Measurements from ENCODE around the gene SLC17A3.

The SLC17A3 gene

GRCh38 chr6:25889877-25890853 is 16.1 kb upstream of the SLC17A3 start:
- peak in 1 of 2 experiments; percentile 7 for DNase-seq (ENCODE audit: low read depth in 2 of 2)

DNA sequence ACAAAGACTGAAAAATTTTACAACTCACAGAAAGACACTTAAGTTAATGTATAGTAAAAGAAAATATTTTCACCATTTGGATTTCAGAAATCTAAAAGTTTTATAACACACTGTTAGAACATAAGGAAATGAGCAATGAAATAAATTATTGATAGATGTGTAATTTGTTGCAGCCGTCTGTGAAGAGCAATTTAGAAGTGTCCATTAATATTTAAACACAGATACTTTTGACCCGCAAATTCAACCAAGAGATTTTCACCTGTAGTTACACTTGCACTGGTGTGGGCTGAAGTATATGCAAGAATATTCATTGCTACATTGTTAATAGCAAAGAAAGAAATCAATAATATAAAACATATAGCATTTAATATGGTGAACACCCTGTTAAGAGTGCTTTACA is 14.6 kb upstream of the SLC17A3 start:
- no peak for DNase-seq (ENCODE audit: low read depth in 2 of 2)

GRCh38 chr6:25886066-25886465 is 12.0 kb upstream of the SLC17A3 start:
- no peak for DNase-seq (ENCODE audit: low read depth in 2 of 2)

- no peak for DNase-seq (ENCODE audit: low read depth in 2 of 2)
These were observed 9.9 kb upstream of the SLC17A3 start for GRCh38 chr6:25883991-25884390.

GRCh38 chr6:25883536-25883935 is 9.5 kb upstream of the SLC17A3 start:
- DNase-seq (ENCODE audit: low read depth in 2 of 2): no peak

- DNase-seq (ENCODE audit: low read depth in 2 of 2): no peak
These were observed 8.0 kb upstream of the SLC17A3 start for GRCh38 chr6:25882051-25882496.

- DNase-seq (ENCODE audit: low read depth in 2 of 2): no peak
These were observed 6.6 kb upstream of the SLC17A3 start for GRCh38 chr6:25880601-25881000.

DNA sequence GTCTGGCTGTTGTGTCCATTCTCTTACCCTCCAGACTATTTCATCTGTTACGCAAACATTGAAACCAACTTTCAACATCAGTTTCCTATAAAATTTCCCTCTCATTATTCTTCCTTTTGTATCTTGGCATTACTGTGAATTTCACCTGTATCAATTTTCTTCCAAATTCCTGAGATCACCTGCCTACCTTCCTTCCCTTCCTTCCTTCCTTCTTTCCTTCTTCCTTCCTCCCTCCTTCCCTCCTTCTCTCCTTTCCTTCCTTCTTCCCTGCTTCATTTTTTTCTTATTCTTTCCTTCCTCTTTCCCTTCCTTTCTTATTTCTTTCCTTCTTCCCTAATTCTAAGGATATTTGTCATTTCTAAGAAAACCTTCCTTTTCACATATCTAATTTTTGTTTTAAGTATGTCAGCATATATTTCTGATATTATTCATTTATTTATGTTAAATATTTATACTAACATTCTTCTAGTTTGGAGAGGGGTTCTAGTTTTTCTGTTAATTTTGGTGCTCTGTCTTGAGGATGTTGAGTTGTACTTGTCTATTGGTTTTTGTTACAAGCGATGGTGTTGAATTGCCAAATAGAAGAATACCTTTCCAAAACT is 4.8 kb upstream of the SLC17A3 start:
- DNase-seq (ENCODE audit: low read depth in 2 of 2): no peak

DNA sequence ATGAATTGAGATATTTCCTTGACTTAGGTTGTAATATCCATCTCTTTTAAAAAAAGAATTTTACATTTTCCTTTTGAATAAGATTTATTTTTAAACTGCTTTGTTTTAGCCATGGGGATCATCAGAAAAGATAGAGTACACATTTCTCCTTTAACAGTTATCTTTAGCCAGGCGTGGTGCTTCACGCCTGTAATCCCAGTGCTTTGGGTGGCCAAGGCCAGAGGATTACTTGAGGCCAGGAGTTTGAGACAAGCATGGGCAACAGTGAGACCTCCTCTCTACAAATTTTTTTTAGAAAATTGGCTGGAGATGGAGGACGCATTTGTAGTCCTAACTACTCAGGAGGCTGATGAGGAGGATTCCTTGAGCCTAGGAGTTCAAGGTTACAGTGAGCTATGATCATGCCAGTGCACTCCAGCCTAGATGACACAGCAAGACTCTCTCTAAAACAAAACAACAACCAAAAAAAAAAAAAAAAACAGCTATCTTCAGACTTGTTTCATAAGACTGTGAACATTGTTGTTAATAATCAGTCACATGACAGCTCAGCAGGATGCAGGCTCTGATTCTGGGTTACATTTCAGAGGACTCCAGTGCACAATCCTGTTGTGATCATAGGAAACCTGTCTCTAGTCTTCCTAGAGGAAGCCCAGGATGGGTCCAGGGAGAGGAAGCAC is 2.0 kb upstream of the SLC17A3 start:
- DNase-seq (ENCODE audit: low read depth in 2 of 2): no peak

DNA sequence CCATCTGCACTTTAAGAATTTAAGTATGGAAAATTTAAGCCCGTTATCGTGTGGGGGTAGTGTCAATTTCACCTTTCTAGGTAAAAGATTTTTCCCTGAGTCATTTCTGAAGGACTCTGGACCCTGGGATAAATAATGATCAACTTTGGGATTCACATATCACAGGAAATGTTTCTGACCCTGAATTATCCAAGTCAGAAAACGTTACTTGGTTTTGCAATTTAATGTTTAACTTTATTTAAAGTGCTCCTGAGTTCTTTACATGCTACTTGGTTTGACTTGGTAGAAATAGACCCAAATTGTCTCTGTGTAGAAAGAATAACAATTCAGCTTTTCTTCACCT is 1.5 kb upstream of the SLC17A3 start:
- DNase-seq (ENCODE audit: low read depth in 2 of 2): no peak

- DNase-seq (ENCODE audit: low read depth in 2 of 2): no peak
These were observed 949 bp upstream of the SLC17A3 start for GRCh38 chr6:25874822-25875562.

DNA sequence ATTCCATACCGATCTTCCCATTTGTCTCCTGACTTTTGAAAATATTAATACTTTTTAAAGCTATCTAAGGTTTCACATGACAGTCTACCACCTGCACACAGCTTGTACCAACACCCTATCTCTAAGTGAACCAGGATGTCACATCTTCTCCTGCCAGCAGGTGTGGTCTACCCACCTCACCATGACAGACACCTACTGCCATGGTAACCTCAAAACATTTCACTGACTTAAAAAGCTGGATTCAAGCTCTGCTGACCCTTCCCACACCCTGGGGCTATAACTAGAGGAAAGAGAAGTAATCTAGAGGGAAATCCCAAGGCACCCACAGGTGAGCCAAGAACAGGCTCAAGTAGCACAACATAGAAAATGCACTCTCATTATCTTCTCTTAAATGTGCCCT is 1.2 kb downstream of the SLC17A3 start:
- no peak for DNase-seq (ENCODE audit: low read depth in 2 of 2)

DNA sequence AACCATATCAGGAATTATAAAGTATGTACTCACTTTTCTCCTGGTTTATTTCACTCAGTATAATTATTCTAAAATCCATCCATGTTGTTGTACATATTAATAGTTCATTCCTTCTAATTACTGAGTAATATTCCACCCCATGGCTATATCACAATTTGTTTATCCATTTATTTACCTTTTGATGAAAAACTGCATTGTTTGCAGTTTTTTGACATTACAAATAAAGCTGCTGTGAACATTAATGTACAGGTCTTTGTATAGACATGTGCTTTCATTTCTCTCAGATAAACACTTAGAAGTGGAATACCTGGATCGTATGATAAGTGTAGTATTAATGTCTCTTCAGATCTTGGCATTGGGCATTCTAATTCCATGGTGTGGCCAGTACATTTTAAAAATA is 4.2 kb downstream of the SLC17A3 start:
- DNase-seq (ENCODE audit: low read depth in 2 of 2): no peak

GRCh38 chr6:25868436-25869183 is 5.4 kb downstream of the SLC17A3 start:
- no peak for DNase-seq (ENCODE audit: low read depth in 2 of 2)

GRCh38 chr6:25866011-25866410 is 8.0 kb downstream of the SLC17A3 start:
- no peak for DNase-seq (ENCODE audit: low read depth in 2 of 2)

- DNase-seq (ENCODE audit: low read depth in 2 of 2): no peak
These were observed 10.7 kb downstream of the SLC17A3 start for GRCh38 chr6:25863360-25863759.

DNA sequence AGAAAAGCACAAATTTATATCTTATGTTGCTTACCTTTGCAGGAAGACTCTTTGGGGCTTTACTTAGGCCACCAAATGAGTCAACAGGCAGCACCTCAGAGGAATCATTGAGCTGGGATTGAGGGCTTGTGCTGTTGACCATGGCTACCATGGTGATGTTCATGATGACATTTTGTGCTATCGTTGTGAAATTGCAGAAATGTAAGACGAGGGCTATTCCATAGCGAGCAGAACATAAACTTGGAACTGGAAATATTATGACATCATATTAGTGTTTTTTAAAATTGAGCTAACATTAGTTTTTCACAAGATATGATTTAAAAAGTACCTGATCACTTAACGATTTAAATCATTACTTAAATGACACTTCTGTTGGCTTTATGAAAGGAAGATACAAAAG is 11.8 kb downstream of the SLC17A3 start:
- DNase-seq (ENCODE audit: low read depth in 2 of 2): no peak

DNA sequence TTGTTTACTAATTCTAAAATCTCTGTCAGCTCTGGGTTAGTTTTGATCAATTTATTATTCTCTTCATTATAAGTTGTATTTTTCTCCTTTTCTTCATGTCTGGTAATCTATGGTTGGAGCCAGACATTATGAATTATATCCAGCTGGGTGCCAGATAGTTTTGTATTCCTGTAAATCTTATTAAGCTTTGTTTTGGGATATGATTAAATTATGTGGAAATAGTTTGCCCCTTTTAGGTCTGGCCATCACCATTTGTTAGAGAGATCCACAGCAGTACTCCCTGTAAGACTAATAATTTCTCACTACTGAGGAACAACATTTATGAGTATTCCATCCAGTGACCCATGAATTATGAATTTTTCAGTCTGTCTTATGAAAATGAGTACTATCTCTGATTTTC is 21.3 kb downstream of the SLC17A3 start:
- DNase-seq (ENCODE audit: low read depth in 2 of 2): no peak

DNA sequence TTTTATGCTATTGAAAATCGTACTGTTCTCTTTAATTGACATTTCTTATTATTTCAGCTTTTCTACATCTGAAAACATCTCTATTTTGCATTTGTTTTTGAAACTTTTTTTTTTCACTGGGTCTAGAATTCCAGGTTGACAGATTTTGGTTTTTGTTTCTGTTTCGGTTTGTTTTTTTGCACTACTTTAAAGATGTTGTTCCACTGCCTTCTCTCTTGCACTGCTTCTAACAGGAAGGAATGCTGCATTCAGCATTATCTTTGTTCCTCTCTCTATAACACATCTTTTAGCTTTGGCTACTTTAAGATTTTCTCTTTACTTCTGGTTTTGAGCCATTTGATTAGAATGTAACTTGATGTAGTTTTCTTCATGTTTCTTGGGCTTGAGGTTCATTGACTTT is 22.1 kb downstream of the SLC17A3 start:
- DNase-seq (ENCODE audit: low read depth in 2 of 2): no peak

DNA sequence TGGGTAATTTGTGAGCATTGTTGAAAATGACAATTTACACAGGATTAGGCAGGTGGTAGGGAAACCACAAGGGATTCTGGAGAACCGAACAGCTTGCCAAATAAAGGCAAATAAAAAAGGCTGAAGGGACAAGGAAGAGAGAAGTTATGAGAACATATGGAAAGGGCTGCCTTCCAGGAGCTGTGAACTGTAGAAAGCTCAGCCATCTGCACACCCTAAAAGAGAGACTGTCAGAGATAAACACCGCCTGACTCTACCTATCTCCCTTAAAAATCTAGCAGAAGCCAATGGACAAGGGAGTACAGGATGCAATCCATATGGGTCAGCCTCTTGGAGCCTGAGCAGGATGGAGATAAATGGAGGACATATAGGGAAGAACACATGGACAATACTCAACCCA is 29.5 kb downstream of the SLC17A3 start:
- DNase-seq (ENCODE audit: low read depth in 2 of 2): no peak

DNA sequence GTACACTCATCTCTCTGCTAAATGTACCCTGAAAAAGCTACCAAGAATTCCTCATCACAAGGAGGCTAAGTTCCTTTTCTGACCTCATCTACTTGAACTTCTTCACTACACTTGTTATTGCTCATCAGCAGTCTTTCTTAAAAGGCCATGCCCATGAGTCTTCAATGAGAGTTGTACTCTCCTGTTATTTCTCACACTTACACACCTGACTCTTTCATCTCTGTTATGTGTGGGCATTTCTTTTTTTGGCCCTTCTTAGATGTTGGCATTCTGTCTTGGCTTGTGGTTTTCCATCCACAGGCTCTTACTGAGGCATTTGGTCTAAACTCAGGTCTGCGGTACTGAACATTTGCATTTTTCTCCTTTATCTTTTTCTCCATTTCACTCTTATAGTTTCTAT is 31.5 kb downstream of the SLC17A3 start:
- DNase-seq (ENCODE audit: low read depth in 2 of 2): no peak

Data from fibroblast of skin of left quadriceps (primary cell).